ENCODE results near the gene UTRN.

GRCh38 chr6:144297511-144298100 is 12.5 kb downstream of the UTRN start:
- TF ChIP-seq, protein P1, sequence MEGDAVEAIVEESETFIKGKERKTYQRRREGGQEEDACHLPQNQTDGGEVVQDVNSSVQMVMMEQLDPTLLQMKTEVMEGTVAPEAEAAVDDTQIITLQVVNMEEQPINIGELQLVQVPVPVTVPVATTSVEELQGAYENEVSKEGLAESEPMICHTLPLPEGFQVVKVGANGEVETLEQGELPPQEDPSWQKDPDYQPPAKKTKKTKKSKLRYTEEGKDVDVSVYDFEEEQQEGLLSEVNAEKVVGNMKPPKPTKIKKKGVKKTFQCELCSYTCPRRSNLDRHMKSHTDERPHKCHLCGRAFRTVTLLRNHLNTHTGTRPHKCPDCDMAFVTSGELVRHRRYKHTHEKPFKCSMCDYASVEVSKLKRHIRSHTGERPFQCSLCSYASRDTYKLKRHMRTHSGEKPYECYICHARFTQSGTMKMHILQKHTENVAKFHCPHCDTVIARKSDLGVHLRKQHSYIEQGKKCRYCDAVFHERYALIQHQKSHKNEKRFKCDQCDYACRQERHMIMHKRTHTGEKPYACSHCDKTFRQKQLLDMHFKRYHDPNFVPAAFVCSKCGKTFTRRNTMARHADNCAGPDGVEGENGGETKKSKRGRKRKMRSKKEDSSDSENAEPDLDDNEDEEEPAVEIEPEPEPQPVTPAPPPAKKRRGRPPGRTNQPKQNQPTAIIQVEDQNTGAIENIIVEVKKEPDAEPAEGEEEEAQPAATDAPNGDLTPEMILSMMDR (IDR thresholded peaks at IDR 0.05) = no peak
- no peak for TF ChIP-seq POLR2A (IDR thresholded peaks at IDR 0.05)

Measured in sigmoid colon (tissue), 3 donors.